Measurements from ENCODE around the gene AGPAT4. TPM values are rescaled to one million over a fixed set of nuclear protein-coding genes. Genes with fewer than 3 reads are reported as not detected.

AGPAT4 gene
- total RNA-seq, 1 experiment from 2014 or later = 15.5 TPM

- H3K36me3 ChIP-seq (ENCODE audit: control insufficient read depth in 1 of 2, insufficient read depth in 2 of 2, low read length in 2 of 2) = no peaks in the 10 kb centered on the region
- ChIA-PET RAD21 (ENCODE audit: low non-redundant PET in 1 of 2, low total read pairs in 2 of 2, uncharacterized antibody in 2 of 2, unreplicated experiment in 2 of 2) (no interaction called here), POLR2A (no interaction called here), CTCF (no interaction called here)
- no peak overlapping the region for H3K4me3 ChIP-seq (replicated peaks in 1 of 2; ENCODE audit: low read depth in 1 of 2, low read length in 2 of 2)
- BruUV-seq (replicated peaks) = no TSS peak
- no peak for DNase-seq (ENCODE audit: low read depth, low spot score)
- ATAC-seq = no peak
- no peaks in the 10 kb centered on the region for H3K79me2 ChIP-seq (ENCODE audit: insufficient read depth, low read length)
- H3K4me2 ChIP-seq (ENCODE audit: low read length) = no peak overlapping the region
- H3K9me3 ChIP-seq (ENCODE audit: control insufficient read depth in 1 of 2, insufficient read depth in 1 of 2, low read depth in 1 of 2, low read length in 2 of 2) = no peaks in the 10 kb centered on the region
- peaks cover 0 to 22% of the 10 kb centered on the region in 2 experiments; a peak in 3 of 4 replicates for H3K4me1 ChIP-seq (ENCODE audit: control insufficient read depth in 1 of 2, insufficient read depth in 2 of 2, low read length in 2 of 2)
- no peak overlapping the region for H2AFZ ChIP-seq (ENCODE audit: low read depth, low read length, poor library complexity, severe bottlenecking)
- H3K9ac ChIP-seq (ENCODE audit: low read length) = no peak overlapping the region
- H3K27ac ChIP-seq (ENCODE audit: low read depth, low read length) = no peak overlapping the region
- intact Hi-C loops (cut with micrococcal nuclease) = no loop called here
- no peak for TF ChIP-seq YY1 (IDR thresholded peaks at IDR 0.05; ENCODE audit: extremely low read depth, insufficient replicate concordance, low read depth, low read length)
- TF ChIP-seq JUND (IDR thresholded peaks at IDR 0.05) = no peak
- peak; percentile 31; the same call in 1 of the 2 replicates for TF ChIP-seq CBX3 (IDR thresholded peaks at IDR 0.05; ENCODE audit: low read depth)
- no peak for TF ChIP-seq ZFX (IDR thresholded peaks at IDR 0.05)
- TF ChIP-seq SRF (IDR thresholded peaks at IDR 0.05; ENCODE audit: low read depth) = no peak
- no peaks in the 10 kb centered on the region for H3K27me3 ChIP-seq (ENCODE audit: insufficient read depth, low read length)
- no peaks in the 10 kb centered on the region for H3K9me2 ChIP-seq (ENCODE audit: insufficient read depth)
- H4K20me1 ChIP-seq (ENCODE audit: insufficient read depth) = no peaks in the 10 kb centered on the region
Measured at GRCh38 chr6:161281092-161281491, 7.2 kb upstream of the AGPAT4 start.

GRCh38 chr6:161279677-161280415 lies 6.0 kb upstream of the AGPAT4 start:
- Histone ChIP-seq H3K4me2 (ENCODE audit: low read length) (no peak overlapping the region), H3K4me3 (replicated peaks in 1 of 2; ENCODE audit: low read depth in 1 of 2, low read length in 2 of 2) (no peak overlapping the region), H3K9me2 (ENCODE audit: insufficient read depth) (no peaks in the 10 kb centered on the region), H2AFZ (ENCODE audit: low read depth, low read length, poor library complexity, severe bottlenecking) (no peak overlapping the region), H3K27me3 (ENCODE audit: insufficient read depth, low read length) (no peaks in the 10 kb centered on the region), H3K27ac (ENCODE audit: low read depth, low read length) (no peak overlapping the region), H4K20me1 (ENCODE audit: insufficient read depth) (no peaks in the 10 kb centered on the region), H3K9me3 (ENCODE audit: control insufficient read depth in 1 of 2, insufficient read depth in 1 of 2, low read depth in 1 of 2, low read length in 2 of 2) (no peaks in the 10 kb centered on the region), H3K79me2 (ENCODE audit: insufficient read depth, low read length) (no peaks in the 10 kb centered on the region), H3K36me3 (ENCODE audit: control insufficient read depth in 1 of 2, insufficient read depth in 2 of 2, low read length in 2 of 2) (no peaks in the 10 kb centered on the region), H3K4me1 (ENCODE audit: control insufficient read depth in 1 of 2, insufficient read depth in 2 of 2, low read length in 2 of 2) (peaks cover 0 to 16% of the 10 kb centered on the region in 2 experiments; a peak in 3 of 4 replicates), H3K9ac (ENCODE audit: low read length) (no peak overlapping the region)
- TF ChIP-seq EZH2 (IDR thresholded peaks at IDR 0.05) (no peak), SP1 (IDR thresholded peaks at IDR 0.05; ENCODE audit: low read depth) (no peak), ZNF274 (IDR thresholded peaks at IDR 0.05; ENCODE audit: low read depth, low read length) (no peak), POLR2AphosphoS5 (IDR thresholded peaks at IDR 0.05; ENCODE audit: low read depth, low read length) (no peak), POLR2A (IDR thresholded peaks at IDR 0.05; ENCODE audit: borderline replicate concordance, extremely low read depth, insufficient read depth, insufficient read length) (no peak), SRF (IDR thresholded peaks at IDR 0.05; ENCODE audit: low read depth) (no peak), CEBPB (IDR thresholded peaks at IDR 0.05; ENCODE audit: low read depth) (no peak), RAD21 (IDR thresholded peaks at IDR 0.05; ENCODE audit: low read depth) (no peak), EZH2phosphoT487 (IDR thresholded peaks at IDR 0.05; ENCODE audit: borderline replicate concordance) (no peak), TCF7L2 (IDR thresholded peaks at IDR 0.05; ENCODE audit: borderline replicate concordance, extremely low read depth, insufficient read depth, insufficient read length) (no peak), CBX3 (IDR thresholded peaks at IDR 0.05; ENCODE audit: low read depth) (no peak)
- ATAC-seq (no peak), DNase-seq (ENCODE audit: low read depth, low spot score) (no peak)
- CTCF ChIA-PET = no interaction called here
- no TSS peak for BruUV-seq (replicated peaks)
- intact Hi-C loops (cut with micrococcal nuclease) = loop anchor here (10.0 kb wide), 2 partner anchors 75 to 115 kb away; no protein-coding TSS in a partner anchor
- POLR2A ChIA-PET = no interaction called here
- RAD21 ChIA-PET (ENCODE audit: low non-redundant PET in 1 of 2, low total read pairs in 2 of 2, uncharacterized antibody in 2 of 2, unreplicated experiment in 2 of 2) = no interaction called here

All from HCT116 (cell line).